SK-N-MC (cell line): ENCODE data around the gene STMN1.

Experiments used
- DNase-seq: peaks from one replicate; pipeline ENCODE4 v3.0.0-alpha.2; 2011; ENCODE audit warnings: low read depth, low spot score
- H3K27ac ChIP-seq: fragments of 200-600 bp; sonication (generic); 2 replicates; pipeline ENCODE4 v1.5.1; 2016; ENCODE audit warnings: mixed run types
- H3K36me3 ChIP-seq: fragments of 200-600 bp; sonication (generic); 2 replicates; pipeline ENCODE4 v1.6.1; 2017; ENCODE audit warnings: antibody characterized with exemption, low read length, mixed read lengths; ENCODE audit not compliant: insufficient read depth
- H3K4me3 ChIP-seq: fragments of 200-600 bp; sonication (generic); 2 replicates; pipeline ENCODE4 v1.5.1; 2016
- H3K9ac ChIP-seq: fragments of 200-600 bp; sonication (generic); 2 replicates; pipeline ENCODE4 v1.8.0; 2017; ENCODE audit warnings: mixed run types, mixed read lengths; ENCODE audit not compliant: insufficient read length
- H3K9me3 ChIP-seq: fragments of 200-600 bp; sonication (generic); 2 replicates; pipeline ENCODE4 v1.6.1; 2017; ENCODE audit warnings: low read depth, mild to moderate bottlenecking, antibody characterized with exemption, low read length, moderate library complexity, mixed read lengths
- EZH2 ChIP-seq: fragments of 200-600 bp; sonication (generic); IDR thresholded peaks from one replicate; pipeline ENCODE4 v1.6.1; 2017; ENCODE audit warnings: antibody characterized with exemption
- FOXP2 ChIP-seq: optimal IDR thresholded peaks from 2 replicates; pipeline ENCODE3; 2011; ENCODE audit warnings: mild to moderate bottlenecking, moderate library complexity; ENCODE audit not compliant: insufficient read depth; ENCODE audit errors: extremely low read length, control extremely low read depth
- POLR2AphosphoS5 ChIP-seq: IDR thresholded peaks from 2 replicates; pipeline ENCODE4 v1.6.1; 2012; ENCODE audit warnings: mild to moderate bottlenecking, low read depth, low read length, borderline replicate concordance

The STMN1 gene

GRCh38 chr1:25902462-25902861 is 3.8 kb downstream of the STMN1 start:
- Histone ChIP-seq H3K36me3 (peaks cover 78% of the 10 kb centered on the region), H3K4me3 (peak overlapping the region; percentile 20), H3K27ac (peak overlapping the region; percentile 39; the same call in 1 of the 2 replicates), H3K9me3 (no peaks in the 10 kb centered on the region), H3K9ac (peak overlapping the region; percentile 0)
- no peak for TF ChIP-seq FOXP2
- TF ChIP-seq POLR2AphosphoS5 = no peak
- TF ChIP-seq EZH2 = no peak
- no peak for DNase-seq

DNA sequence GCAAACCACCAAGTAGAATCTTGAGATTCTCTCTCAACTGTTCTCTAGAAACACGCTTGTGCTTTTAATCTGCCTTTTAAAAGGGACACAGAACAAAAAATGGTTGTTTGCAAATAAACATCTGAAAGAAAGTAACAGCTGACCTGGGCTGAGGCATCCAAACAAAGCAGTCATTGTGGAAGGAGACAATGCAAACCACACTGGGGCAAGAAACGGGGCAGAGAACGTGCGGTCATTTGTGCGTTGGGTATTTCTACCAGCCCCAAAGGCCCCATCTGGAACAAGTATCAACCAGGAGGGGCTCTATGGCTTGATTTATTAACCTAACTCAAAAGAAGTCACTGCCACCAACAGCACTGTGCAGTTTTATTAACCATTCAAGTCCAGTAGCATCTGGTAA is 6.0 kb downstream of the STMN1 start:
- no peak for DNase-seq
- Histone ChIP-seq H3K9me3 (no peaks in the 10 kb centered on the region), H3K36me3 (peaks cover 87% of the 10 kb centered on the region), H3K9ac (no peak overlapping the region), H3K27ac (no peak overlapping the region), H3K4me3 (no peak overlapping the region)
- no peak for TF ChIP-seq FOXP2
- TF ChIP-seq EZH2 = no peak
- TF ChIP-seq POLR2AphosphoS5 = no peak

- H3K4me3 ChIP-seq = no peak overlapping the region
- H3K9ac ChIP-seq = no peak overlapping the region
- DNase-seq = no peak
- H3K36me3 ChIP-seq = peaks cover 83% of the 10 kb centered on the region
- TF ChIP-seq FOXP2 (no peak), POLR2AphosphoS5 (no peak), EZH2 (no peak)
- H3K27ac ChIP-seq = 0 out of 2 replicates have a peak overlapping the region, but pooled peaks have one; percentile 25
- no peaks in the 10 kb centered on the region for H3K9me3 ChIP-seq
Observed at GRCh38 chr1:25899792-25900191, 6.4 kb downstream of the STMN1 start.

- Histone ChIP-seq H3K9ac (no peak overlapping the region), H3K9me3 (no peaks in the 10 kb centered on the region), H3K27ac (peak overlapping the region; percentile 52), H3K4me3 (no peak overlapping the region), H3K36me3 (peaks cover 75% of the 10 kb centered on the region)
- TF ChIP-seq EZH2 = no peak
- DNase-seq = no peak
Observed at GRCh38 chr1:25898223-25899015, 7.8 kb downstream of the STMN1 start.

DNA sequence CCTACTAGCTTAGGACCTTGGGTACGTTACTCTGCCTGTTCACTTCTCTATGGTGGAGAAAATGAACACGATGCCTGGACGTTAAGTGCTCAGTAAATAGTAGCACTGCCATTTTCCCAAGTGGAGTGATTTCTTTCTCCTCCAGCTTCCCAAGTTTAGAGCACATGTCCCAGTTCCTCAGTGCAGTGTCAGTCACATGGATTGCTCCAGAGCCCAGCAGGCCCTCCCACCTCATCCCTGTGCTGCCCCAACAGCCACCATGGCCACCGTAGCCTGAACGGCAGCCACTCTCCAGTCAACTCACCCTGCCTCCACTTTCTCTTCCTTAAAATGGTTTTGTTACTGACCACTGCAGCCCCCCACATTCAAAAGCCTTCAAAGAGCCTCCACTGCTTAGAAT is 8.5 kb downstream of the STMN1 start:
- TF ChIP-seq EZH2 (no peak), FOXP2 (no peak), POLR2AphosphoS5 (no peak; the same call in 1 of the 2 replicates)
- Histone ChIP-seq H3K9ac (no peak overlapping the region), H3K9me3 (no peaks in the 10 kb centered on the region), H3K27ac (peak overlapping the region; percentile 52), H3K4me3 (no peak overlapping the region), H3K36me3 (peaks cover 69% of the 10 kb centered on the region)
- no peak for DNase-seq

- Histone ChIP-seq H3K9ac (peak overlapping the region; percentile 14), H3K27ac (peak overlapping the region; percentile 84), H3K36me3 (peaks cover 54% of the 10 kb centered on the region), H3K4me3 (no peak overlapping the region), H3K9me3 (no peaks in the 10 kb centered on the region)
- TF ChIP-seq POLR2AphosphoS5 (no peak; the same call in 1 of the 2 replicates), EZH2 (no peak), FOXP2 (no peak)
- DNase-seq = no peak
Observed at GRCh38 chr1:25896266-25896665, 10.0 kb downstream of the STMN1 start.

- H3K36me3 ChIP-seq = peaks cover 50% of the 10 kb centered on the region
- H3K9ac ChIP-seq = no peak overlapping the region
- peak overlapping the region; percentile 84 for H3K27ac ChIP-seq
- DNase-seq = no peak
- no peaks in the 10 kb centered on the region for H3K9me3 ChIP-seq
- TF ChIP-seq EZH2 = no peak
- TF ChIP-seq POLR2AphosphoS5 = no peak
- no peak for TF ChIP-seq FOXP2
- no peak overlapping the region for H3K4me3 ChIP-seq
Observed at GRCh38 chr1:25895365-25895990, 10.7 kb downstream of the STMN1 start.

DNA sequence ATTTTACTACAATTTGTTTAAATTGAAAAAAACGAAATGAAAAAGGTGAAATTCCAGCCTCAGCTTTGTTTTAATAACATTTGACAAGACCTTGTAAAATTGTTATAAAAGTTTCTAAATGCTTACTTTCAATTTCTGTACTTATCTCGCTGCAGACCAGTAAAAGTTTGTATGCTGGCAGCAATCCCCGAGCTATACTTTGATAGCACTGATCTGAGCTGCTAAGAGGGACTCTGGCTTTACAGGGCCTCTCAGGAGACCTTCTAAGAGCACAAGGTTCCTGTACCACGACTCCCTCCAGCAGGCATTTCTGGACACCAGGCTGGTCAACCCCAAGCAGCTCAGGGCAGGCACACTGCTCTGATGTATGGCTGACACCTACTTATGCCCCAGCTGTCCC is 13.1 kb downstream of the STMN1 start:
- TF ChIP-seq FOXP2 (no peak), EZH2 (no peak), POLR2AphosphoS5 (no peak)
- DNase-seq = no peak
- Histone ChIP-seq H3K27ac (peak overlapping the region; percentile 94), H3K9me3 (no peaks in the 10 kb centered on the region), H3K4me3 (no peak overlapping the region), H3K36me3 (peaks cover 29% of the 10 kb centered on the region; the same call in 1 of the 2 replicates), H3K9ac (peak overlapping the region; percentile 60)
